Skin epidermis (tissue), 12 donors: ENCODE measurements around the gene ST6GALNAC2.

Experiments used
- H3K27ac ChIP-seq, 21 experiments: fragments of 200-600 bp; sonication (generic) in 11 of 21; one replicate each; pipeline ENCODE4 v1.5.0; 2020; ENCODE audit warnings: mild to moderate bottlenecking in 3 of 21, inconsistent platforms in 2 of 21, moderate library complexity in 2 of 21
- H3K4me3 ChIP-seq, 7 experiments: fragments of 200-600 bp; sonication (generic) in 2 of 7; one replicate each; pipeline ENCODE4 v1.5.0; 2020; ENCODE audit warnings: inconsistent platforms in 2 of 7, mild to moderate bottlenecking in 2 of 7, moderate library complexity in 1 of 7

The ST6GALNAC2 gene

DNA sequence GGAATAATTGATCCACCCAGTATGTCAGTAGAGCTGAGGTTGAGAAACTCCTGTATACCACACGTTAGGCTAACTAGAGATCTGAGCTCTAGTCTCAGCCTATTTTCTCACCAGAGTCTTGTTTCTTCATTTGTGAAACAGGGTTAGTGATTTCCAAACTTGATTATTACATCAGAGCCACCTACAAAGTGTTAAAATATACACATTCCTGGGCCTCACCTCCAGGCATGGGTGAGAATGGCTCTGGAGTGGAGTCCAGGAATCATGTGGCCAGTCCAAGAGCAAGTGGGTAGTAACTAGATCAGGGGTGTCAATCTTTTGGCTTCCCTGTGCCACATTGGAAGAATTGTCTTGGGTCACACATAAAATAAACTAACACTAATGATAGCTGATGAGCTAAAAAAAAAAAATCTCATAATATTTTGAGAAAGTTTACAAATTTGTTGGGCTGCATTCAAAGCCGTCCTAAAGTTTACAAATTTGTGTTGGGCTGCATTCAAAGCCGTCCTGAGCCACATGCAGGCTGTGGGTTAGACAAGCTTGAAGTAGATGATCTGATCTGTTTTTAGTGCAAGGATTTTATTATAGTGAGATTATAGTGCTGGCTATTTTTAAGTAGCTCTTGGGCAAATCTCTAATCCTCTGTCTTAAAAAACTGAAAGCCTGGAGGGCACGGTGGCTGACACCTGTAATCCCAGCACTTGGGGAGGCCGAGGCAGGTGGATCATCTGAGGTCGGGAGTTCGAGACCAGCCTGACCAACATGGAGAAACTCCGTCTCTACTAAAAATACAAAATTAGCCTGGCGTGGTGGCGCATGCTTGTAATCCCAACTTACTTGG, 25.4 kb downstream of the ST6GALNAC2 start:
- peak overlapping the region in 3 of 7 experiments; percentile 53 to 88 (median 65) for H3K4me3 ChIP-seq
- peak overlapping the region in 15 of 21 experiments; percentile 3 to 98 (median 35) for H3K27ac ChIP-seq

DNA sequence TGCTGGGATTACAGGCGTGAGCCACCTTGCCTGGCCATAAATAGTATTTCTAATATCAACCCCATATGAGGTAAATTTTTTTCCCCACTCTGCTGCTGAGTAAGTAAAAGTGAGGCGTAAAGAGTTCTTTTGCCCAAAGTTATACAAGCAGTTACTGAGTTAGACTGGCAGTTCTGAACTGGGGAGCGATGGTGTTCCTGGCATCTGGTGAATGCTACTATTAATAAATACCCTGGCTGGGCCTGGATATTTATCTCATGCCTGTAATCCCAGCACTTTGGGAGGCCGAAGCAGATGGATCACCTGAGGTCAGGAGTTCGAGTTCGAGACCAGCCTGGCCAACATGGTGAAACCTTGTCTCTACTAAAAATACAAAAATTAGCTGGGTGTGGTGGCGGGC, 26.2 kb downstream of the ST6GALNAC2 start:
- H3K27ac ChIP-seq = peak overlapping the region in 9 of 21 experiments; percentile 1 to 98 (median 90)

DNA sequence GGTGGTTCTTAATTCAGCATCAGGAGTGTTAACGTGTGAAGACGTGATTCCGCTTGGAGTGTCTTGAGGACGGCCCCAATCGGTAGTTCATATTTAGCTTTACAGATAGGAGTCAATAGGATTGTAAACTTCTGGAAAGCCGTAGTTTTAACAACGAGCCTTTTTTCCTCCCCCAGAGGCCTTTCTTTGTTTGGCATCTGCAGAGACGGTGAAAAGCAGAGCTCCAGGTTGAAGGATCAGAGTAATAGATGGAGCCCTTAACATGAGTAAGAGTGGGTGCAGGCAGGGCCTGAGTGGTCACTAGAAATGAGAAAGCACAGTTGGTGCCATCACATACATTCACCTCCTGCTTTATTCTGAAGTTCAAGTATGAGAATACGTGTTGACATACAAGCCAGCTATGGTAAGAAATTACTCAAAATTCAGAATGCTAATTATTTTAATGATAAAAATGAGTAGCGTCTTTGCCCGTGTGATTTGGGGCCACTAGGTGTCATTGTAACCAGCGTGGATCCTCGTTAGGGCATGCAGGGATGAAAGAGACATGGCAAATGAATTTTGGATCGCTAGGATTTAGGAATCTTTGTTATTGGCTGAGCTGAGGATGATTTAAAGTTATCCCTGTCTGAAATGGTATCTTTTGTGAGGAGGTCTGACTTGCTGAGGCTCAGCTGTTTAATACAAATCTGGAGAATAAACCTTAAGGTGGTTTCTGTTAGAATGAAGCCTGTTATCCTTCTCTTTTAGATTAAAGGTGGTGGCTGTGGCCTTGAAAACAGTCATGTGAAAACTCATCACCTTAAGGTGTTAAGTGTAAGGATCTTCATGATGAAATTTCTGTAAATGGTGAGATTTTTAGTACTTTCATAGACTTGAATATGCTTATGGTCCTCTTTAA, 27.2 kb downstream of the ST6GALNAC2 start:
- H3K4me3 ChIP-seq = peak overlapping the region; percentile 53 to 90 (median 72)
- peak overlapping the region; percentile 68 to 98 (median 92) for H3K27ac ChIP-seq

More for the DNA sequence above, 26.2 kb downstream of the ST6GALNAC2 start:
- H3K4me3 ChIP-seq = peak overlapping the region in 4 of 7 experiments; percentile 53 to 88 (median 65)

DNA sequence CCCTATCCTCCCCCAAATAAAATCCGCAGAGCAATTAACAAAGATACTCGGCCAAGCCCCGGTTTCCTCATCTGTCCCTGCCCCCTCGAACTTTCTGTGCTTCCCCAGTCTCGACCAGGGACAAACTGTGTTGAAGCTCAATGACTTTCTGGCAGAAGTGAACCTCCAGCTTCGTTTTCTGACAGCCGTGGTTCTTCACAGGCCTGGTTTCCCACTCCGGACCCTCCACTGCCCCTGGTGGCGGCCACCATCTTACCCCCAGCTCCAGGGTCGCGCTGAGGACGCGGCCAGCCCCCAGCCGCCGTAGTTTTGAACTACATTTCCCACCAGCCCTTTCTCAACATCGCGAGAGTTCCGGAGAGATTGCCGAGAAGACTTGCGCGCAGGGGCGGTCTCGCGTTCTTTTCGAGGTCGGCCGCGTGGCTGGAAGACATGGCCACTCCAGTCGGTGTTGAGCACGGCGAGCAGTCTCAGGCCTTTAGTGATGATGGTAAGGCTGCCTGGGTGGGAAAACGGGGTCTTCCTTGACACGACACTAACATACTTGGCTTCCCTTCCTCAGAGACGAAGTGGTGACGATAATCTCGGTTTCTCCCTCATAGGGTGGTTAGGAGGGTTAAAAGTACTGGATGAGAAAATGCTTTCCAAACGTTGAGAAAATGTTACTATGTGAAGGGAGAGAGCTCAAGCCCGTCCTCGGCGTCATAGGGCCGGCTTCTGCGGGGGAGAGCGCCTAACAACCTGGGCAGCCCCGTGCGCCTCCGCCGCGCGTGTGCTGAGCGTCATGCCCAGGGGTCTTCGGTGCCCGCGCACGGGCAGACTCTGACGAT, 28.1 kb downstream of the ST6GALNAC2 start:
- peak overlapping the region; percentile 53 to 90 (median 72) for H3K4me3 ChIP-seq

DNA sequence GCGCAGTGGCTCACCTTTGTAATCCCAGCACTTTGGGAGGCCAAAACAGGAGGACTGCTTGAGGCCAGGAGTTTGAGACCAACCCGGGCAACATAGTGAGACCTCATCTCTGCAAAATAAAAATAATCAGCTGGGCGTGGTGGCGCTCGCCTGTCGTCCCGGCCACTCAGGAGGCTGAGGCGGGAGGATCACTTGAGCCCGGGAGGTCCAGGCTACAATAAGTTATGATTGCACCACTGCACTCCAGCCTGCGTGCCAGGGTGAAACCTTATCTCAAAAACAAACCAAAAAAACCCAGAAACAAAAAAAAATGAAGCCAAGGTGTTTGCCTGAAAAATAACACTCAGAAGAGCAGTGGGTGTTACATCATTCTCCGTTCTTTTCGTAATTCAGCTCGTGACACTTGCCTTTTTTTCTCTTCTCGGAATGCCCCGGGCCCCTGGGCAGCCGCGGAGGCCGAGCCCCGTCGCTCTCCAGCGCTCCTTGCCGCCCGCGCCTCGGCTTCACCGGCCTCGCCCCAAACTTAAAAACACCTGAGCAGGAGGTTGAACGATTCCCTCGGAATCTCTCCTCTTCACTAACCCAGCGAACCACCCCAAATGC, 28.8 kb downstream of the ST6GALNAC2 start:
- Histone ChIP-seq H3K27ac (peak overlapping the region; percentile 68 to 98 (median 92)), H3K4me3 (peak overlapping the region; percentile 53 to 90 (median 72))

More for the DNA sequence above, 28.1 kb downstream of the ST6GALNAC2 start:
- peak overlapping the region; percentile 68 to 98 (median 92) for H3K27ac ChIP-seq

DNA sequence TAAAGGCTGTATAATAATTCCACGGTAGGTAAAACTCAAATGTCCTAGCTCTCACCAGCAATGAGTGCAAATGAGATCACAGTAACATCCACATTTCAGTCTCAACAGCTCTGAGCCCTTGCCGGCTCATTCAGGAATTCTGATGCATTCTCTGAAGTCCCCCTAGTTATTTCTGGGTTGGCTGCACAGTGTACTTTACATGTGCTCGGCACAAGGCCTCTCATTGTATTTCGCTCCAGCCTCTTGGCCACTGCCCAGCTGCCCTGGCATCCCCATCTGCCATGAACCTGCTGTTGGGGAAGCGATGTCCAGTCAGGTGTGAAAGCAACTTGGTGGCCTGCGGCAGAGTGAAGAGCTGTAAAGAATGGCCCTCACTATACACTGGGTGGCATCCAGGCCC, 31.5 kb downstream of the ST6GALNAC2 start:
- no peak overlapping the region for H3K4me3 ChIP-seq
- peak overlapping the region in 4 of 21 experiments; percentile 8 to 47 (median 25) for H3K27ac ChIP-seq

DNA sequence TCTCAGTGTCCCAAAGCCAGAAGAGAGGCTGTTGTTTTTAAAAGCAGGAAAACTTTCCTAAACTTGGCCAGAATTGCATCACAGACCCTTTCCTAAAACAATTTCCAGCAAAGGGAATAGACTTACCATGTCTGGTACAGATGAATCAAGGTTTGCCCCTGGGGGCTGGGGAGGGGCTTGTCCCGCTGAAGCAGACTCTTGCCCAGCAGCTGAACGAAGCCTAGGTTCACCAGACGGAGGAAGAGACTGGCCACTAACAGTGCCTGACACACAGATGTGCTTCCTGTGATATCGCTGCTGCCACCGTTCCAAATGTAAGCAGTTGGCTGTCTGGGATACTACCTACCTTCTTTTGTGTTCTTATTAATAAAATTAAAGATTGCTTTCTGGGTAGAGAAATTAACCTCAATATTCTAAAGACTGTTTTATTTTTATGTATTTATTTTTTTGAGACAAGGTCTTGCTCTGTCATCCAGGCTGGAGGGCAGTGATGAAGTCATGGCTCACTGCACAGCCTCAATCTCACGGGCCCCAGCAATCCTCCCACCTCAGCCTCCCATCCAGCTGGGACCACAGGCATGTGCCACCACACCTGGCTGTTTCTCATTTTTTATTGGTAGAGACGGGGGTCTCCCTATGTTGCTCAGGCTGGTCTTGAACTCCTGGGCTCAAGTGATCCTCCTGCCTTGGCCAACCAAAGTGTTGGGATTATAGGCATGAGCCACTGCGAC, 32.3 kb downstream of the ST6GALNAC2 start:
- H3K27ac ChIP-seq = peak overlapping the region in 4 of 21 experiments; percentile 3 to 39 (median 8)

DNA sequence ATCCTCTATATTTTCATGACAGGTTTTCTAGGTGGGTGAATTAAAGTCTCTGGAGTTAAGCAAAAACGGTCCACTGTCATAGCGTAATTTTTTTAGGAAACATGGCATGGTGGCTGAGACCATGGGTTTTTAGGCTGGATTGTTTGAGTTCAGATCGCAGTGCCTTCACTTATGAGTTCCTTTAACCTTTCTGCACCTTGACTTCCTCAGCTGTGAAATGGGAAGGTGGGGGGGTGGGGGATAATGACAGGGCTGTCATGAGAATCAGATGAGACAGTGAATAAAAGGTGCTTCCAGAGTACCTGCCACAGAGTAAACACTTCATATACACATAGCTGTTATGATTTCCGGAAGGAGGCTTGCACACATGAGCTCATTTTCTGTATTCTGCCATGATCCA, 34.0 kb downstream of the ST6GALNAC2 start:
- Histone ChIP-seq H3K4me3 (peak overlapping the region in 1 of 7 experiments; percentile 15), H3K27ac (peak overlapping the region in 18 of 21 experiments; percentile 30 to 83 (median 62))

More for the DNA sequence above, 32.3 kb downstream of the ST6GALNAC2 start:
- H3K4me3 ChIP-seq = no peak overlapping the region

DNA sequence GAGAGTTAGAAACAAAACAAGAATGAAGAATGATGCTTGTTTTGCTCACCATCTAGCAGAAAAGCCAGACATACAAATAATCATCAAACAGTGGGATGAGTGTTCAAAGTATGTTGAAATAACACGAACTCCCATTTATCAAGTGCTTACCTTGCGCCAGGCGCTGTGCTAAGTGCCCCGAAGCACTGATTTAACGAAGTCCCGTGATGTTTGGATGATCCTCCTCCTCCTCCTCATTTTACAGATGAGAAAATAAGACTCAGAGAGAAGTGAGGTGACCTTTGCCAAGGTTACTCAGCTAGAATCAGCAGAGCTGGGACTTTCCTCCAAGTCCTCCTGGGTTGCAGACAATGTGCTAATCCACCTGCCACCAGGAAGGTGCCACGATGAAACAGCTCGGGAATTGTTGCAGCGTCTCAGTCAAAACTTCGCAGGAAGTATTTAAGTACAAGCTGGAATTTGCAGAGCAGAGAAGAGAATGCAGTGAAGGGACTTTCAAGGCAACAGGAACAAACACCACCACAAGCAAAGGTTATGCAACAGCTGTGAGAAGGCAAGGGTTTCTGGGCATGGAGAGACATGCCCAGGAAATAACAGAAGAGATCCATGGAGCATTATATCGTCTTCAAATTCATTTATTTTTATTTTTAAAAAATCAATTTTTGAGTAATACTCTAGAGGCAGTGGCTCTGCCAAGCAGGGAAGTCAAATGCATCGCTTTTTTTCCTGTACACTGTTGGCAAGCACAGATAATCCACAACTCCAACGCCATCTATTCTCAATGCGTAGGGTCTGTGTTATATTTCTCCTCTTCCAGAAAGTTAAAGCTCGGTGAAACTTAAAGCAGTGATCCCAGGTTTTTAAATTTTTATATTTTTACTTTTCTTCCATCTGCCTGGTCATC, 34.7 kb downstream of the ST6GALNAC2 start:
- Histone ChIP-seq H3K4me3 (peak overlapping the region in 1 of 7 experiments; percentile 15), H3K27ac (peak overlapping the region in 19 of 21 experiments; percentile 13 to 83 (median 60))

DNA sequence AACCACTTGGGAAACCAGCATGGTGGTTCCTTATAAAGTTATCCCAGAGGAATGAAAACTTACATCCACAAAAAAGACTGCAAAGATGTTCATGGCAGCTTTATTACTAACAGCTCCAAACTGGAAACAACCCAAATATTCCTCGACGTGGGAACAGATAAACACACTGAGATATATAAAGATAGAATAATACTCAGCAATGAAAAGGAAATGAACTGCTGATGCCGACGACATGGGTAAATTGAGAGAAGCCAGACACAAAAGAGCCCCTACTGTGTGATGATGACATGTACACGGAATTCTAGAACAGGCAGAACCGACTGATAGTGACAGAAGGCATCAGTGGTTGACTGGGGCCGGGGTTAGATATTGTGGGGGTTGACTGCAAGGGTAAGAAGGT, 36.1 kb downstream of the ST6GALNAC2 start:
- Histone ChIP-seq H3K4me3 (no peak overlapping the region), H3K27ac (peak overlapping the region in 2 of 21 experiments; percentile 34 to 70)

DNA sequence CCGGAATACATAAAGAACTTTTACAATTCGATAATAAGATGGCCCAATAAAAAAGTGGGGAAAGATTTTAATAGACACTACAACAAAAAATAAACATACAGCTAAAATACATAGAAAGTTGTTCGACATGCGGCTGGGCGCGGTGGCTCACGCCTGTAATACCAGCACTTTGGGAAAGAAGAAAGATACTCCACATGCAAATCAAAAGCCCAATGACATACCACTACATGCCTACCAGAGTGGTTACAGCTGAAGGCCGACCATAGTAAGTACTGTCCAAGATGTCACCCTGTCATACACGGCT, 36.5 kb downstream of the ST6GALNAC2 start:
- no peak overlapping the region for H3K4me3 ChIP-seq

DNA sequence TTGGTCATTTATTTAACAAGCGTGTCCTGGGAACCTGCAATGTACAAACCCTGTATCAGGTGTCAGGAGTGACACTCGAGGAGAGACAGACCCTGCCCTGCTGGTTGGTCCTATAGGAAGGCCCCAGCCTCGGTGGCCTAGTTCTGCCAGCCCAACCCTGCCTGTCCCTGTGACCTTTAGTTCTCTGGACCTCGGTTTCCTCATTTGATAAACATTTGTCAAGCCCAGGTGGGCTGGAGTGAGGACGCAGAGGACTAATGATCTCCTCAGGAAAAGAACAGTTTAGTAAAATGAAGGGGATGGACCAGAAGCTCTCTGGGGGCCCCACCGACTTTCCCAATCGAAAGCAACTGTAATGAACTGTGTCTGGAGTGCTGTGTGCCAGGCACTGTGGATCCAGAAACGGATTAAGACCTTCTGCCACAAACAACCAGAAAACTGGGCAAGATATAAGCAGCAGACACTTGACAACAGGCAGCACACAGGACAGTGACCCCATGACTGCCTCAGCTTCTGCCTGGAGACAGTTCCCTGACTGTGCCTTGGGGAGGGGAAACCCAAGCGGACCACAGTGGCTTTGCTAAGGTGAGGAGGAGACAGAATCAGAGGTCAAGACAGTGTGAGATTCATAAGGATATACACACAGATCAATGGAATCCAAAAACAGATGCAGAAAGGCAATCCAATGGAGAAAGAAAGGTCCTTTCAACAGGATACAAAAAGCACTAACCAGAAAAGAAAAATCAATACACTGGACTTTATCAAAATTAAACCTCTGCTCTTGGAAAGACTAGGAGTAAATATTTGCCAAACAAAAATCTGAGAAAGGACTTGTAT, 37.1 kb downstream of the ST6GALNAC2 start:
- peak overlapping the region in 4 of 21 experiments; percentile 3 to 28 (median 14) for H3K27ac ChIP-seq
- no peak overlapping the region for H3K4me3 ChIP-seq

More for the DNA sequence above, 36.5 kb downstream of the ST6GALNAC2 start:
- no peak overlapping the region for H3K27ac ChIP-seq

DNA sequence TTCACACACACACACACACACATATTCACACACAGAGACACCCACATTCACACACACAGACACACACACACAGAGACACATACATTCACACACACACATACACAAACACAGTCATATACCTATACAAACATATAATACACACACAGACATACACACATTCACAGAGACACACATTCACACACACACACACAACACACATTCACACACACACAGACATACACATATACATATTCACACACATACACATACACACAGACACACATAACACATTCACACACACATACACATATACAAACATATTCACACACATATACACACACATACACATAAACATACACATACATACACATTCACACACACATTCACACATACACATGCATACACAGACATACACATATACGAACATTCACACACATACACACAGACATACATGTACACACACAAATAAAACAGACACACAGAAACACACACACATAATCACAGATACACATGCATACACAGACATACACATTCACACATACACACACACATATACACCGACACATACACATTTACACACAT, 37.9 kb downstream of the ST6GALNAC2 start:
- Histone ChIP-seq H3K4me3 (no peak overlapping the region), H3K27ac (no peak overlapping the region)

DNA sequence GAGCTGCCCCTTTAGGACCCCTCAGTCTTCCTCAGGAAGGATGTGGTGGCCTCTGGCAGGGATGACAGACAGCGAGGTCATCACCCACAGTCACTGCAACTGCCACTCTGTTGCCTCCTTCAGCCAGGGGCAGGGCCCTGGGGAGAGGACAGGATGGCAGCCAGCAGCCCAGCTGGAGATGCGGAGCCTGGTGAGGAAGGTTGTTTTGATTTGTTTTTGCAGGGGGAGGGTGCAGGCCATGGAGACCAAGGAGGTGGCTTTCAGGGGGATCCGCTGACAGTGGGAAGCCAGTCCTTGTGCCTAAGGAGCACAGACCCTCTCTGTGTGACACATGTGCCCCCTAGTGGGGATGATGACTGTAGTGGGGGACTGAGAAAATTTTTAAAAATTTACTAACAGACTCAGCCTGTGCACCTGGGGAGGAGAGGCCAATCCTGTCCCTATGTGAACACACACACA, 38.4 kb downstream of the ST6GALNAC2 start:
- Histone ChIP-seq H3K27ac (peak overlapping the region in 8 of 21 experiments; percentile 3 to 49 (median 38)), H3K4me3 (no peak overlapping the region)

DNA sequence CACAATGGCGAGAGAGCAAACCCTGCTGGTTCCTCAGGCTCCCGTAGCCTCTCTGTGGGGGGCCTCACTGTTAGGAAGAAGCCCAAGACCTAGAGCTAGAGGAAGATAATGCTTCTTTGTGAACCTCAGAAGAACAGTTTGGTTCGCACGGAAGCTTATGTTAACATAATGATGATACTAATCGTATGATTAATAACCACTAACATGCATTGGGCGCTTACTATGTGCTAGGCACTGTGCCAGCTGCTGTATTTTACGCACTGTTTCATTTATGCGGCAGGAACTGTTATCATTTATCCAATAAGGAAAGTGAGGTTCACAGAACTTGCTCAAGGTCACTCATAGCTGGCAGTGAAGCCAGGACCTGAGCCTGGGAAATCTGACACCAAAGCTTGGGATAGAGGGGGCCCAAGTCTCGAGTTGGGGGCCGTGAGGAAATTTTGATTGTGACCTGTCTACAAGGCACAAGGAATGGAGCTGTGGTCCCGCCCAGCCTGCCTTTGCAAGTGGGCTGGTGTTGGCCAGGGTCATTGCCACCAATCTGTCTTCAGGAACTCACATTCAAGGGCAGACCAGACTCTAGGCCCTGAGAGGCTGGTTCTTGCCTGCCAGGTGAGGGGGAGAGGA, 39.0 kb downstream of the ST6GALNAC2 start:
- Histone ChIP-seq H3K27ac (peak overlapping the region in 8 of 21 experiments; percentile 3 to 49 (median 38)), H3K4me3 (no peak overlapping the region)
